ENCODE results near the gene SLC44A4.

Gene SLC44A4

GRCh38 chr6:31877125-31877650 lies 1.6 kb downstream of the SLC44A4 start:
- Histone ChIP-seq H3K9me2 (ENCODE audit: low read depth, low read length) (no peaks in the 10 kb centered on the region), H3K4me1 (ENCODE audit: insufficient read depth, low read length, severe bottlenecking) (no peaks in the 10 kb centered on the region), H4K20me1 (ENCODE audit: insufficient read depth, low read length) (no peaks in the 10 kb centered on the region), H3K9ac (ENCODE audit: low read length) (no peak overlapping the region), H3K4me3 (ENCODE audit: low read depth, low read length, poor library complexity, severe bottlenecking) (no peak overlapping the region), H3K36me3 (ENCODE audit: insufficient read depth, low read length) (peaks cover 25% of the 10 kb centered on the region), H2AFZ (ENCODE audit: low read length) (no peak overlapping the region), H3K4me2 (ENCODE audit: low read length) (no peak overlapping the region), H3K27me3 (ENCODE audit: insufficient read depth, low read length) (no peaks in the 10 kb centered on the region), H3K79me2 (ENCODE audit: insufficient read depth, low read length) (no peaks in the 10 kb centered on the region), H3F3A (ENCODE audit: insufficient read depth, low read length) (no peaks in the 10 kb centered on the region), H3K9me3 (ENCODE audit: low read length) (no peaks in the 10 kb centered on the region), H3K27ac (ENCODE audit: low read depth, low read length, poor library complexity, severe bottlenecking) (no peak overlapping the region)
- TF ChIP-seq, protein P1, sequence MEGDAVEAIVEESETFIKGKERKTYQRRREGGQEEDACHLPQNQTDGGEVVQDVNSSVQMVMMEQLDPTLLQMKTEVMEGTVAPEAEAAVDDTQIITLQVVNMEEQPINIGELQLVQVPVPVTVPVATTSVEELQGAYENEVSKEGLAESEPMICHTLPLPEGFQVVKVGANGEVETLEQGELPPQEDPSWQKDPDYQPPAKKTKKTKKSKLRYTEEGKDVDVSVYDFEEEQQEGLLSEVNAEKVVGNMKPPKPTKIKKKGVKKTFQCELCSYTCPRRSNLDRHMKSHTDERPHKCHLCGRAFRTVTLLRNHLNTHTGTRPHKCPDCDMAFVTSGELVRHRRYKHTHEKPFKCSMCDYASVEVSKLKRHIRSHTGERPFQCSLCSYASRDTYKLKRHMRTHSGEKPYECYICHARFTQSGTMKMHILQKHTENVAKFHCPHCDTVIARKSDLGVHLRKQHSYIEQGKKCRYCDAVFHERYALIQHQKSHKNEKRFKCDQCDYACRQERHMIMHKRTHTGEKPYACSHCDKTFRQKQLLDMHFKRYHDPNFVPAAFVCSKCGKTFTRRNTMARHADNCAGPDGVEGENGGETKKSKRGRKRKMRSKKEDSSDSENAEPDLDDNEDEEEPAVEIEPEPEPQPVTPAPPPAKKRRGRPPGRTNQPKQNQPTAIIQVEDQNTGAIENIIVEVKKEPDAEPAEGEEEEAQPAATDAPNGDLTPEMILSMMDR (IDR thresholded peaks at IDR 0.05; ENCODE audit: low read length) = no peak
- TF ChIP-seq EZH2 (IDR thresholded peaks at IDR 0.05; ENCODE audit: borderline replicate concordance, low read length) = no peak

DNA sequence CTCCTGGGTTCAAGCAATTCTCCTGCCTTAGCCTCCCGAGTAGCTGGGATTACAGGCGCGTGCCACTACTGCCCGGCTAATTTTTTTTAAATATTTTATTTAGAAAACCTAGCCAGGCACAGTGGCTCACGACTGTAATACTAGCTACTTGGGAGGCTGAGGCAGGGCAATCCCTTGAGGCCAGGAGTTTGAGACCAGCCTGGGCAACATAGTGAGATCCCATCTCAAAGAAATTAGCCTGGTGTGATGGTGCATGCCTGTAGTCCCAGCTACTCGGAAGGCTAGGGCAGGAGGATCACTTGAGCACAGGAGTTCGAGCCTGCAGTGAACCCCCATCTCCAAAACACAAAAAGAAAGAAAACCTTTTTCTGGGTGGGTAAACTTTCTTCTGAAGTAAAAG lies 2.4 kb downstream of the SLC44A4 start:
- H3K4me1 ChIP-seq (ENCODE audit: insufficient read depth, low read length, severe bottlenecking) = no peaks in the 10 kb centered on the region
- no peaks in the 10 kb centered on the region for H3K79me2 ChIP-seq (ENCODE audit: insufficient read depth, low read length)
- no peaks in the 10 kb centered on the region for H4K20me1 ChIP-seq (ENCODE audit: insufficient read depth, low read length)
- H3K4me3 ChIP-seq (ENCODE audit: low read depth, low read length, poor library complexity, severe bottlenecking) = no peak overlapping the region
- peaks cover 20% of the 10 kb centered on the region for H3K36me3 ChIP-seq (ENCODE audit: insufficient read depth, low read length)
- H3K9me3 ChIP-seq (ENCODE audit: low read length) = no peaks in the 10 kb centered on the region
- no peak overlapping the region for H3K4me2 ChIP-seq (ENCODE audit: low read length)
- H3K9ac ChIP-seq (ENCODE audit: low read length) = no peak overlapping the region
- TF ChIP-seq EZH2 (IDR thresholded peaks at IDR 0.05; ENCODE audit: borderline replicate concordance, low read length) = no peak
- TF ChIP-seq, protein P1 (IDR thresholded peaks at IDR 0.05; ENCODE audit: low read length) = no peak
- H3K27ac ChIP-seq (ENCODE audit: low read depth, low read length, poor library complexity, severe bottlenecking) = no peak overlapping the region
- no peaks in the 10 kb centered on the region for H3K27me3 ChIP-seq (ENCODE audit: insufficient read depth, low read length)
- H3K9me2 ChIP-seq (ENCODE audit: low read depth, low read length) = no peaks in the 10 kb centered on the region
- no peak overlapping the region for H2AFZ ChIP-seq (ENCODE audit: low read length)
- no peaks in the 10 kb centered on the region for H3F3A ChIP-seq (ENCODE audit: insufficient read depth, low read length)

- no peak overlapping the region for H3K27ac ChIP-seq (ENCODE audit: low read depth, low read length, poor library complexity, severe bottlenecking)
- H3K9ac ChIP-seq (ENCODE audit: low read length) = no peak overlapping the region
- no peak overlapping the region for H3K4me3 ChIP-seq (ENCODE audit: low read depth, low read length, poor library complexity, severe bottlenecking)
- H3K4me1 ChIP-seq (ENCODE audit: insufficient read depth, low read length, severe bottlenecking) = no peaks in the 10 kb centered on the region
- no peaks in the 10 kb centered on the region for H3K9me2 ChIP-seq (ENCODE audit: low read depth, low read length)
- H4K20me1 ChIP-seq (ENCODE audit: insufficient read depth, low read length) = no peaks in the 10 kb centered on the region
- H3K79me2 ChIP-seq (ENCODE audit: insufficient read depth, low read length) = no peaks in the 10 kb centered on the region
- H3K36me3 ChIP-seq (ENCODE audit: insufficient read depth, low read length) = peaks cover 15% of the 10 kb centered on the region
- H3K4me2 ChIP-seq (ENCODE audit: low read length) = no peak overlapping the region
- no peaks in the 10 kb centered on the region for H3F3A ChIP-seq (ENCODE audit: insufficient read depth, low read length)
- no peak overlapping the region for H2AFZ ChIP-seq (ENCODE audit: low read length)
- TF ChIP-seq, protein P1 (IDR thresholded peaks at IDR 0.05; ENCODE audit: low read length) = no peak
- no peak for TF ChIP-seq EZH2 (IDR thresholded peaks at IDR 0.05; ENCODE audit: borderline replicate concordance, low read length)
- H3K27me3 ChIP-seq (ENCODE audit: insufficient read depth, low read length) = no peaks in the 10 kb centered on the region
- no peaks in the 10 kb centered on the region for H3K9me3 ChIP-seq (ENCODE audit: low read length)
Measured at GRCh38 chr6:31875877-31876276, 2.9 kb downstream of the SLC44A4 start.

Measured in OCI-LY1 (cell line).